Neural cell (in vitro differentiated cells): ENCODE measurements around the gene TBCC.

Source experiments
- EZH2 ChIP-seq: fragments of 200-600, 300-800 bp; shearing (Covaris generic), sonication (generic); IDR thresholded peaks from 2 replicates; pipeline ENCODE4 v1.6.1; 2014; ENCODE audit warnings: antibody characterized with exemption, low read length, borderline replicate concordance, mild to moderate bottlenecking; ENCODE audit not compliant: insufficient read depth, poor library complexity, severe bottlenecking
- TAF1 ChIP-seq: IDR thresholded peaks from 2 replicates; pipeline ENCODE4 v1.6.1; 2012; ENCODE audit warnings: low read depth

GRCh38 chr6:42710316-42710715 lies 35.6 kb downstream of the TBCC start:
- no peak for TF ChIP-seq EZH2
- no peak for TF ChIP-seq TAF1
